Hippocampal formation (tissue), 2 donors: Measurements from ENCODE around the gene MORF4L2.
A peak's percentile ranks its signal among the peaks of the same experiment; 100 is the strongest.

Experiments
- DNase-seq, 2 donors: peaks; one replicate each; lab custom pipeline; 2025; lab: John Stamatoyannopoulos, UW

MORF4L2 gene

GRCh38 chrX:103635436-103635835, 51.1 kb downstream of the MORF4L2 start:
- no peak for DNase-seq

GRCh38 chrX:103631145-103631544, 55.4 kb downstream of the MORF4L2 start:
- no peak for DNase-seq

- no peak for DNase-seq
Measured at GRCh38 chrX:103630171-103630511, 56.4 kb downstream of the MORF4L2 start.

DNA sequence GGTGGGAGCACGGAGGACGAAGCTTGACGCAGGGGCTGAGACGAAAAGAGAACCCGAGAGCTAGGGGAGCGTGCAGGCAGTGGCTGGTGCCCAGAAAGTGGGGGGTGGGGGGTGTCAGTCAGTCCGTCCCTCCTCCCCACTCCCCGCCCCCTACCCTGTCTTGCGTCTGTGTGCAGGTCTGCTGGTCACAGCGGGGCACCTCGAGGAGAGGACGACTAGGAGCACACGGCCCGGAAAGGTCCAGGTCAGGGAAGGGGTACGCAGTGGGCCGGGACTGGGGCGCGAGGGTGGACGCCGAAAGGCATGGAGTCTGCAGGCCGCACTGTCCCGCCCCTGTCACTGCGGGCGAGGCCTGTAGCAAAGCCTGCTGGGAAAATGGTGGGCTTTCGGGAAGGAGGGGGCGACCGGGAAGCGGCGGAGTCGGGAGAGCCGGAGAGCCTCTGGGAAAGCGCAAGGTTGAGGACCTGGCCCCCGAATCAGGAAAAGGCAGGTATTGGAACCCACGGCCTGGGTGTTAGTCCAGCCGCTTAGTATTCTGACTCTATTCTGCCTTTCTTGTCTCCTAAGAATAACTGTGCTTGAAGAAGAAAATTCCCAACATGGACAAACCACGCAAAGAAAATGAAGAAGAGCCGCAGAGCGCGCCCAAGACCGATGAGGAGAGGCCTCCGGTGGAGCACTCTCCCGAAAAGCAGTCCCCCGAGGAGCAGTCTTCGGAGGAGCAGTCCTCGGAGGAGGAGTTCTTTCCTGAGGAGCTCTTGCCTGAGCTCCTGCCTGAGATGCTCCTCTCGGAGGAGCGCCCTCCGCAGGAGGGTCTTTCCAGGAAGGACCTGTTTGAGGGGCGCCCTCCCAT, 57.0 kb downstream of the MORF4L2 start:
- peak; percentile 54 to 72 for DNase-seq

- DNase-seq = peak; percentile 35 to 52
Measured at GRCh38 chrX:103628386-103629317, 57.8 kb downstream of the MORF4L2 start, which contains the start of gene TCEAL1. TCEAL1 (plus strand) TSS chrX:103628975; CDS start chrX:103629917, 942 bp downstream.

DNA sequence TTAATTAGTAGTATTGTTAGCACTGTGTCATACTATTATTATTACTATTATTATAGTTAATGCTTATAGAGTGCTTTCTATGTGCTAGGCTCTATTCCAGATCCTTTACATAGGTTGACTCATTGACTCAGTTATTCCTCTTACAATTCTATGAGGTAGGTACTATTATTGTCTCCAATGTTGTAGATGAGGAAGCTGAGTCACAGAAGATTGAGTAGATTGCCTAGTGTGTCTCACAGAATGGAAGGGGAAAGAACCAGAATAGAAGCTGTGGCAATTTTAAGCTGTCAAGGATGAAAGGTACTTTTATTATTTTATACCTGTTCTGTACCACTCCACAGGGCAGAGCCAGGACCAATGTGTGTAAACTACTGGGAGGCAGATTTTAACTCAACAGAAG, 59.6 kb downstream of the MORF4L2 start:
- DNase-seq = no peak
